Smooth muscle cell (in vitro differentiated cells): ENCODE data around the gene TMEM259. TPM values are rescaled to one million over a fixed set of nuclear protein-coding genes. Genes with fewer than 3 reads are reported as not detected.

Experiments used
- DNase-seq: peaks from one replicate; lab custom pipeline; 2025; ENCODE audit not compliant: unreplicated experiment; lab: John Stamatoyannopoulos, UW
- H2AFZ ChIP-seq: fragments of 200-600 bp; sonication (generic); 2 replicates; pipeline ENCODE4 v1.6.0; 2016; ENCODE audit warnings: antibody characterized with exemption, low read depth, mild to moderate bottlenecking
- H3F3A ChIP-seq: fragments of 200-600 bp; sonication (generic); 2 replicates; pipeline ENCODE4 v1.6.0; 2017; ENCODE audit warnings: antibody characterized with exemption, low read depth
- H3K27ac ChIP-seq: fragments of 200-600 bp; sonication (generic); 2 replicates; pipeline ENCODE4 v1.5.1; 2016; ENCODE audit warnings: low read depth, mild to moderate bottlenecking
- H3K27me3 ChIP-seq: fragments of 200-600 bp; sonication (generic); 2 replicates; pipeline ENCODE4 v1.6.1; 2016; ENCODE audit warnings: low read depth, mild to moderate bottlenecking
- H3K36me3 ChIP-seq: fragments of 200-600 bp; sonication (generic); 2 replicates; pipeline ENCODE4 v1.5.1; 2016; ENCODE audit warnings: low read depth
- H3K4me1 ChIP-seq: fragments of 200-600 bp; sonication (generic); 2 replicates; pipeline ENCODE4 v1.5.1; 2016; ENCODE audit warnings: low read depth
- H3K4me2 ChIP-seq: fragments of 200-600 bp; sonication (generic); 2 replicates; pipeline ENCODE4 v1.6.0; 2016; ENCODE audit warnings: mild to moderate bottlenecking
- H3K4me3 ChIP-seq: fragments of 200-600 bp; sonication (generic); 2 replicates; pipeline ENCODE4 v1.5.1; 2016; ENCODE audit warnings: mild to moderate bottlenecking
- H3K79me2 ChIP-seq: fragments of 200-600 bp; sonication (generic); 2 replicates; pipeline ENCODE4 v1.6.0; 2016; ENCODE audit warnings: low read depth, mild to moderate bottlenecking
- H3K9ac ChIP-seq: fragments of 200-600 bp; sonication (generic); 2 replicates; pipeline ENCODE4 v1.6.0; 2016; ENCODE audit warnings: low read depth
- H3K9me3 ChIP-seq: fragments of 200-600 bp; sonication (generic); replicated peaks from 2 replicates; pipeline ENCODE4 v1.5.1; 2016; ENCODE audit warnings: low read depth
- H4K20me1 ChIP-seq: fragments of 200-600 bp; sonication (generic); 2 replicates; pipeline ENCODE4 v1.6.0; 2016; ENCODE audit warnings: low read depth
- CTCF ChIP-seq: fragments of 200-600 bp; sonication (generic); IDR thresholded peaks from 2 replicates; pipeline ENCODE4 v1.5.1; 2017; ENCODE audit warnings: borderline replicate concordance, mild to moderate bottlenecking, antibody characterized with exemption; ENCODE audit not compliant: insufficient read depth, poor library complexity, severe bottlenecking
- WGBS: methylation state at CpG from one replicate; pipeline ENCODE4 v1.1.7; 2016; ENCODE audit warnings: low lambda C conversion rate; 5-methylcytosine and 5-hydroxymethylcytosine counted together
- polyA plus RNA-seq: library from polyadenylated mRNA; unstranded; fragments of >200 nt; fragmentation: Nextera tagmentation; extraction: Ambion mirVana; gene quantifications from 2 replicates; pipeline ENCODE4 v1.2.1, GENCODE V29; 2016
- total RNA-seq: library from RNA; depleted of rRNA; stranded (reverse); fragments of >200 nt; gene quantifications from 2 replicates; pipeline ENCODE4 v1.2.3, GENCODE V29; 2014

The TMEM259 gene
- total and polyA plus RNA-seq, 2 experiments from 2014 or later, result 133 to 232 TPM

- WGBS, result 98% methylated on average over 9 of the region's 73 CpGs
- no peak overlapping the region for H3K9ac ChIP-seq
- H3K4me1 ChIP-seq, result no peaks in the 10 kb centered on the region
- H3K4me3 ChIP-seq, result no peak overlapping the region
- no peak for TF ChIP-seq CTCF
- no peak for DNase-seq
- no peaks in the 10 kb centered on the region for H3K36me3 ChIP-seq
- H2AFZ ChIP-seq, result no peak overlapping the region
- no peaks in the 10 kb centered on the region for H3K79me2 ChIP-seq
- H3K27ac ChIP-seq, result no peak overlapping the region
- peaks cover 5% of the 10 kb centered on the region for H4K20me1 ChIP-seq
- no peaks in the 10 kb centered on the region for H3F3A ChIP-seq
- no peaks in the 10 kb centered on the region for H3K27me3 ChIP-seq
- H3K9me3 ChIP-seq, result no peaks in the 10 kb centered on the region
- no peak overlapping the region for H3K4me2 ChIP-seq
Measured at GRCh38 chr19:1007399-1008251, 13.3 kb downstream of the TMEM259 start.

- Histone ChIP-seq H3F3A (no peaks in the 10 kb centered on the region), H3K27ac (no peak overlapping the region), H3K4me1 (no peaks in the 10 kb centered on the region), H3K4me2 (no peak overlapping the region), H3K4me3 (no peak overlapping the region), H3K36me3 (no peaks in the 10 kb centered on the region), H3K79me2 (no peaks in the 10 kb centered on the region), H3K9me3 (no peaks in the 10 kb centered on the region), H4K20me1 (peaks cover under 1% of the 10 kb centered on the region), H3K27me3 (peaks cover under 1% of the 10 kb centered on the region), H2AFZ (no peak overlapping the region), H3K9ac (no peak overlapping the region)
- DNase-seq, result no peak
- no peak for TF ChIP-seq CTCF
- WGBS, result 92% methylated on average over 26 of the region's 27 CpGs
Measured at GRCh38 chr19:1006711-1007398, 14.1 kb downstream of the TMEM259 start.

- Histone ChIP-seq H3K27me3 (peaks cover 16% of the 10 kb centered on the region), H3K27ac (no peak overlapping the region), H3K4me1 (no peaks in the 10 kb centered on the region), H3F3A (no peaks in the 10 kb centered on the region), H3K4me3 (no peak overlapping the region), H3K36me3 (no peaks in the 10 kb centered on the region), H3K79me2 (no peaks in the 10 kb centered on the region), H3K9ac (no peak overlapping the region), H2AFZ (no peak overlapping the region), H4K20me1 (no peaks in the 10 kb centered on the region), H3K4me2 (no peak overlapping the region), H3K9me3 (no peaks in the 10 kb centered on the region)
- no peak for TF ChIP-seq CTCF
- 93% methylated on average over 62 of the region's 70 CpGs for WGBS
- no peak for DNase-seq
Measured at GRCh38 chr19:1004803-1005664, 15.9 kb downstream of the TMEM259 start.
